H1 (cell line): ENCODE results near the gene MLN. TPM values are rescaled to one million over a fixed set of nuclear protein-coding genes. Genes with fewer than 3 reads are reported as not detected.

Experiments used
- CTCF ChIA-PET: fragments of 300-600 bp; sonication (Branson Sonifier 250); formaldehyde crosslinking; loops from one replicate; lab custom pipeline; 2021; ENCODE audit not compliant: partially characterized antibody; lab: Charles Lee
- POLR2A ChIA-PET: fragments of 300-600 bp; sonication (Branson Sonifier 250); formaldehyde crosslinking; loops from one replicate; lab custom pipeline; 2021; ENCODE audit warnings: inconsistent platforms; ENCODE audit not compliant: partially characterized antibody; lab: Charles Lee
- DNase-seq, 2 experiments: peaks; one replicate each; pipeline versions ENCODE4 v3.0.0 to v3.0.0-alpha.2; 2010 to 2022; ENCODE audit warnings: low spot score in 2 of 2, low read depth in 1 of 2, mixed read lengths in 1 of 2
- FAIRE-seq: peaks from 2 replicates; lab custom pipeline; 2011; peaks lifted over from hg19 to GRCh38; lab: Jason Lieb, UNC
- H2AFZ ChIP-seq: 2 replicates; pipeline ENCODE4 v1.8.1; 2012; ENCODE audit warnings: low read length, inconsistent platforms
- H2AK5ac ChIP-seq: 2 replicates; pipeline ENCODE4 v1.6.1; 2013; ENCODE audit warnings: low read depth, low read length
- H2BK120ac ChIP-seq: replicated peaks from 2 replicates; pipeline ENCODE3; 2013; ENCODE audit warnings: low read depth, low read length, inconsistent platforms
- H2BK12ac ChIP-seq: 2 replicates; pipeline ENCODE4 v1.6.1; 2013; ENCODE audit warnings: low read depth, low read length
- H2BK15ac ChIP-seq: 2 replicates; pipeline ENCODE4 v1.6.1; 2013; ENCODE audit warnings: low read length
- H2BK20ac ChIP-seq: 2 replicates; pipeline ENCODE4 v1.6.1; 2013; ENCODE audit warnings: low read length
- H2BK5ac ChIP-seq: 2 replicates; pipeline ENCODE4 v1.6.1; 2013; ENCODE audit warnings: low read depth, low read length
- H3K14ac ChIP-seq: 2 replicates; pipeline ENCODE4 v1.6.1; 2013; ENCODE audit warnings: inconsistent platforms; ENCODE audit not compliant: insufficient read length
- H3K18ac ChIP-seq: 2 replicates; pipeline ENCODE4 v1.6.1; 2013; ENCODE audit warnings: low read length; ENCODE audit errors: extremely low read depth
- H3K23ac ChIP-seq: 2 replicates; pipeline ENCODE4 v1.6.1; 2013; ENCODE audit warnings: inconsistent platforms; ENCODE audit not compliant: insufficient read length
- H3K23me2 ChIP-seq: 2 replicates; pipeline ENCODE4 v1.6.1; 2013; ENCODE audit warnings: low read depth, low read length
- H3K27ac ChIP-seq: 2 replicates; pipeline ENCODE4 v1.6.1; 2011; ENCODE audit warnings: low read depth, low read length, inconsistent platforms
- H3K27me3 ChIP-seq, 4 experiments: replicated peaks in 1 of 4; 1 replicate in 1 of 4; 2 replicates in 3 of 4; pipeline versions ENCODE4 v1.6.1 to v1.8.1; 2011 to 2013; ENCODE audit warnings: low read length in 3 of 4, mild to moderate bottlenecking in 3 of 4, inconsistent platforms in 2 of 4, mixed read lengths in 2 of 4, moderate library complexity in 1 of 4; ENCODE audit not compliant: control insufficient read depth in 3 of 4, insufficient read depth in 3 of 4; ENCODE audit errors: extremely low read depth in 1 of 4
- H3K36me3 ChIP-seq, 4 experiments: 2 replicates each; pipeline versions ENCODE4 v1.6.1 to v1.8.1; 2011 to 2013; ENCODE audit warnings: mild to moderate bottlenecking in 4 of 4, low read length in 3 of 4, moderate library complexity in 2 of 4, control low read depth in 1 of 4, inconsistent platforms in 1 of 4; ENCODE audit not compliant: insufficient read depth in 4 of 4, control insufficient read depth in 2 of 4
- H3K4ac ChIP-seq: replicated peaks from 2 replicates; pipeline ENCODE3; 2013; ENCODE audit warnings: low read length, low read depth, mixed read lengths, inconsistent platforms; ENCODE audit not compliant: insufficient read length
- H3K4me1 ChIP-seq, 4 experiments: replicated peaks in 1 of 4; 1 replicate in 1 of 4; 2 replicates in 3 of 4; pipeline versions ENCODE4 v1.6.1 to v1.8.1; 2011 to 2013; ENCODE audit warnings: low read length in 3 of 4, inconsistent platforms in 2 of 4, mixed read lengths in 1 of 4; ENCODE audit not compliant: insufficient read depth in 4 of 4, control insufficient read depth in 3 of 4
- H3K4me2 ChIP-seq, 2 experiments: 2 replicates each; pipeline versions ENCODE4 v1.6.1 to v1.8.1; 2011 to 2013; ENCODE audit warnings: low read depth in 2 of 2, low read length in 2 of 2, control low read depth in 1 of 2, inconsistent platforms in 1 of 2, mild to moderate bottlenecking in 1 of 2; ENCODE audit not compliant: insufficient read depth in 1 of 2
- H3K4me3 ChIP-seq, 4 experiments: fragments of 200-600, 300-600 bp in 1 of 4; sonication (generic), shearing (Covaris generic), sonication (Bioruptor Twin) in 1 of 4; 2 replicates each; pipeline versions ENCODE4 v1.5.1 to v1.8.1; 2011 to 2016; ENCODE audit warnings: low read length in 4 of 4, low read depth in 3 of 4, control low read depth in 2 of 4, inconsistent platforms in 2 of 4, mild to moderate bottlenecking in 2 of 4, mixed read lengths in 1 of 4, moderate library complexity in 1 of 4; ENCODE audit not compliant: insufficient read depth in 2 of 4; ENCODE audit errors: extremely low read depth in 1 of 4
- H3K56ac ChIP-seq: replicated peaks from 2 replicates; pipeline ENCODE3; 2013; ENCODE audit warnings: low read depth, mild to moderate bottlenecking, mixed read lengths, low read length, inconsistent platforms; ENCODE audit not compliant: insufficient read length
- H3K79me1 ChIP-seq: 2 replicates; pipeline ENCODE4 v1.6.1; 2013; ENCODE audit warnings: low read depth, low read length, control low read depth
- H3K79me2 ChIP-seq, 2 experiments: 2 replicates each; pipeline versions ENCODE4 v1.6.1 to v1.8.1; 2012 to 2013; ENCODE audit warnings: low read length in 2 of 2, mild to moderate bottlenecking in 2 of 2, inconsistent platforms in 1 of 2; ENCODE audit not compliant: insufficient read depth in 2 of 2, control insufficient read depth in 1 of 2
- H3K9ac ChIP-seq, 4 experiments: replicated peaks in 1 of 4; 1 replicate in 1 of 4; 2 replicates in 3 of 4; pipeline versions ENCODE4 v1.6.1 to v1.8.1; 2011 to 2013; ENCODE audit warnings: low read depth in 3 of 4, low read length in 3 of 4, control low read depth in 2 of 4, mild to moderate bottlenecking in 2 of 4, moderate library complexity in 2 of 4, inconsistent platforms in 1 of 4; ENCODE audit errors: extremely low read depth in 1 of 4
- H3K9me3 ChIP-seq, 2 experiments: 2 replicates each; pipeline versions ENCODE4 v1.6.1 to v1.8.1; 2012 to 2013; ENCODE audit warnings: mild to moderate bottlenecking in 2 of 2, moderate library complexity in 2 of 2, control low read depth in 1 of 2, inconsistent platforms in 1 of 2, low read depth in 1 of 2, low read length in 1 of 2, mixed read lengths in 1 of 2; ENCODE audit not compliant: insufficient read depth in 2 of 2
- H4K20me1 ChIP-seq, 2 experiments: replicated peaks in 1 of 2; 2 replicates each; pipeline versions ENCODE3 to v1.8.1; 2011 to 2013; ENCODE audit warnings: inconsistent platforms in 2 of 2, low read length in 2 of 2, mild to moderate bottlenecking in 1 of 2; ENCODE audit not compliant: insufficient read depth in 2 of 2, control insufficient read depth in 1 of 2
- H4K5ac ChIP-seq: 2 replicates; pipeline ENCODE4 v1.6.1; 2013; ENCODE audit warnings: low read length, low read depth, mixed read lengths, inconsistent platforms; ENCODE audit not compliant: insufficient read length
- H4K8ac ChIP-seq: 2 replicates; pipeline ENCODE4 v1.8.0; 2013; ENCODE audit warnings: mild to moderate bottlenecking, moderate library complexity, low read length, inconsistent platforms; ENCODE audit not compliant: insufficient read depth; ENCODE audit errors: extremely low read depth
- H4K91ac ChIP-seq: replicated peaks from 2 replicates; pipeline ENCODE3; 2013; ENCODE audit warnings: low read length, mixed read lengths, inconsistent platforms; ENCODE audit not compliant: insufficient read length
- WGBS, 2 experiments: shearing (Covaris generic) in 1 of 2; methylation state at CpG; one replicate each; pipeline versions ENCODE4 v1.1.6 to v1.1.7; 2013 to 2015; ENCODE audit warnings: low lambda C conversion rate in 2 of 2, mixed read lengths in 2 of 2, inconsistent platforms in 1 of 2, low coverage in 1 of 2, missing lambda C conversion rate in 1 of 2; ENCODE audit not compliant: insufficient replicate concordance in 2 of 2, insufficient coverage in 1 of 2, insufficient read length in 1 of 2; ENCODE audit errors: extremely low coverage in 1 of 2, missing lambda C conversion rate in 1 of 2; 5-methylcytosine and 5-hydroxymethylcytosine counted together
- polyA plus RNA-seq, 7 experiments: library from polyadenylated mRNA; depleted of rRNA in 3 of 7; stranded (reverse) in 5 of 7; unstranded in 2 of 7; fragments of >200 nt in 5 of 7; fragments of 200-250 nt in 2 of 7; gene quantifications; 1 replicate in 5 of 7; 2 replicates in 1 of 7; 4 replicates in 1 of 7; pipeline versions ENCODE4 v1.2.1 to v1.2.3, GENCODE V29; 2011 to 2013; ENCODE audit warnings: missing spikeins in 2 of 7, mixed read lengths in 2 of 7
- total RNA-seq: library from RNA; stranded (reverse); fragmentation: NEBNext Ultra II Directional; extraction: Animal tissue kit (Norgen Biotek cat#: 25700); gene quantifications from 2 replicates; pipeline ENCODE4 v1.2.1, GENCODE V29; 2021

MLN gene
- total and polyA plus RNA-seq, 2 of the 8 experiments (the other 6 are each of a cell fraction or from before 2014, with no cell fraction given): not detected

- Histone ChIP-seq H2AK5ac (no peak overlapping the region), H4K91ac (no peak overlapping the region), H3K79me1 (no peaks in the 10 kb centered on the region), H4K5ac (no peak overlapping the region), H3K4me1 (peaks cover 12 to 37% (median 30%) of the 10 kb centered on the region in 4 experiments), H4K20me1 (peaks cover 0 to 6% of the 10 kb centered on the region in 2 experiments), H3K9me3 (no peaks in the 10 kb centered on the region), H3K27ac (no peak overlapping the region), H3K36me3 (peaks cover 26 to 72% (median 44%) of the 10 kb centered on the region in 4 experiments), H2BK5ac (no peak overlapping the region), H3K27me3 (no peaks in the 10 kb centered on the region), H3K23ac (no peak overlapping the region), H2BK12ac (no peak overlapping the region), H3K14ac (no peak overlapping the region), H3K79me2 (no peaks in the 10 kb centered on the region), H3K56ac (no peak overlapping the region), H2AFZ (no peak overlapping the region), H3K9ac (no peak overlapping the region), H3K4ac (no peak overlapping the region), H3K18ac (no peak overlapping the region), H2BK15ac (no peak overlapping the region), H3K4me3 (no peak overlapping the region), H3K23me2 (no peaks in the 10 kb centered on the region), H4K8ac (no peak overlapping the region; the same call in 1 of the 2 replicates), H2BK120ac (no peak overlapping the region), H2BK20ac (no peak overlapping the region), H3K4me2 (no peak overlapping the region)
- 100% methylated on average over 3 of the region's 3 CpGs; no CpG with 5 or more reads in 1 of the 2 experiments for WGBS, 2 experiments
- CTCF ChIA-PET: interaction anchor here (1.2 to 14.3 kb wide), 7 partner anchors 16 to 252 kb away, joined by 3 to 156 read pairs (median 49); partner anchors contain the start of gene UQCC2
- FAIRE-seq (no peak), DNase-seq (no peak)
- POLR2A ChIA-PET: interaction anchor here (1.0 to 1.2 kb wide), 3 partner anchors 11 to 43 kb away, joined by 3 to 5 read pairs (median 3); no protein-coding TSS in a partner anchor
These were observed 29.0 kb downstream of the MLN start for GRCh38 chr6:33774774-33775173.
